ENCODE measurements around the gene ZNF771. TPM values are rescaled to one million over a fixed set of nuclear protein-coding genes. Genes with fewer than 3 reads are reported as not detected.

The ZNF771 gene
- total RNA-seq, 4 donors from 2014 or later: 8.2 to 18.6 (median 14.2) TPM

DNA sequence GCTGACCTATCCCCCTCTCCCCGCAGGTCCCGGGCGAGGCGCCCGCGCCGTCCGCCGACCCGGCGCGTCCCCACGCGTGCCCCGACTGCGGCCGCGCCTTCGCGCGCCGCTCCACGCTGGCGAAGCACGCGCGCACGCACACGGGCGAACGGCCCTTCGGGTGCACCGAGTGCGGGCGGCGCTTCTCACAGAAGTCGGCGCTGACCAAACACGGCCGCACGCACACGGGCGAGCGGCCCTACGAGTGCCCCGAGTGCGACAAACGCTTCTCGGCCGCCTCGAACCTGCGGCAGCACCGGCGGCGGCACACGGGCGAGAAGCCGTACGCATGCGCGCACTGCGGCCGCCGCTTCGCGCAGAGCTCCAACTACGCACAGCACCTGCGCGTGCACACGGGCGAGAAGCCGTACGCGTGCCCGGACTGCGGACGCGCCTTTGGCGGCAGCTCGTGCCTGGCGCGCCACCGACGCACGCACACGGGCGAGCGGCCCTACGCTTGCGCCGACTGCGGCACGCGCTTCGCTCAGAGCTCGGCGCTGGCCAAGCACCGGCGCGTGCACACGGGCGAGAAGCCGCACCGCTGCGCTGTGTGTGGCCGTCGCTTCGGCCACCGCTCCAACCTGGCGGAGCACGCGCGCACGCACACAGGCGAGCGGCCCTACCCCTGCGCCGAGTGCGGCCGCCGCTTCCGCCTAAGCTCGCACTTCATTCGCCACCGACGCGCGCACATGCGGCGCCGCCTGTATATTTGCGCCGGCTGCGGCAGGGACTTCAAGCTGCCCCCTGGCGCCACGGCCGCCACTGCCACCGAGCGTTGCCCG is 10.3 kb downstream of the ZNF771 start:
- TF ChIP-seq, protein P1, sequence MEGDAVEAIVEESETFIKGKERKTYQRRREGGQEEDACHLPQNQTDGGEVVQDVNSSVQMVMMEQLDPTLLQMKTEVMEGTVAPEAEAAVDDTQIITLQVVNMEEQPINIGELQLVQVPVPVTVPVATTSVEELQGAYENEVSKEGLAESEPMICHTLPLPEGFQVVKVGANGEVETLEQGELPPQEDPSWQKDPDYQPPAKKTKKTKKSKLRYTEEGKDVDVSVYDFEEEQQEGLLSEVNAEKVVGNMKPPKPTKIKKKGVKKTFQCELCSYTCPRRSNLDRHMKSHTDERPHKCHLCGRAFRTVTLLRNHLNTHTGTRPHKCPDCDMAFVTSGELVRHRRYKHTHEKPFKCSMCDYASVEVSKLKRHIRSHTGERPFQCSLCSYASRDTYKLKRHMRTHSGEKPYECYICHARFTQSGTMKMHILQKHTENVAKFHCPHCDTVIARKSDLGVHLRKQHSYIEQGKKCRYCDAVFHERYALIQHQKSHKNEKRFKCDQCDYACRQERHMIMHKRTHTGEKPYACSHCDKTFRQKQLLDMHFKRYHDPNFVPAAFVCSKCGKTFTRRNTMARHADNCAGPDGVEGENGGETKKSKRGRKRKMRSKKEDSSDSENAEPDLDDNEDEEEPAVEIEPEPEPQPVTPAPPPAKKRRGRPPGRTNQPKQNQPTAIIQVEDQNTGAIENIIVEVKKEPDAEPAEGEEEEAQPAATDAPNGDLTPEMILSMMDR (IDR thresholded peaks at IDR 0.05; ENCODE audit: low read depth): no peak

DNA sequence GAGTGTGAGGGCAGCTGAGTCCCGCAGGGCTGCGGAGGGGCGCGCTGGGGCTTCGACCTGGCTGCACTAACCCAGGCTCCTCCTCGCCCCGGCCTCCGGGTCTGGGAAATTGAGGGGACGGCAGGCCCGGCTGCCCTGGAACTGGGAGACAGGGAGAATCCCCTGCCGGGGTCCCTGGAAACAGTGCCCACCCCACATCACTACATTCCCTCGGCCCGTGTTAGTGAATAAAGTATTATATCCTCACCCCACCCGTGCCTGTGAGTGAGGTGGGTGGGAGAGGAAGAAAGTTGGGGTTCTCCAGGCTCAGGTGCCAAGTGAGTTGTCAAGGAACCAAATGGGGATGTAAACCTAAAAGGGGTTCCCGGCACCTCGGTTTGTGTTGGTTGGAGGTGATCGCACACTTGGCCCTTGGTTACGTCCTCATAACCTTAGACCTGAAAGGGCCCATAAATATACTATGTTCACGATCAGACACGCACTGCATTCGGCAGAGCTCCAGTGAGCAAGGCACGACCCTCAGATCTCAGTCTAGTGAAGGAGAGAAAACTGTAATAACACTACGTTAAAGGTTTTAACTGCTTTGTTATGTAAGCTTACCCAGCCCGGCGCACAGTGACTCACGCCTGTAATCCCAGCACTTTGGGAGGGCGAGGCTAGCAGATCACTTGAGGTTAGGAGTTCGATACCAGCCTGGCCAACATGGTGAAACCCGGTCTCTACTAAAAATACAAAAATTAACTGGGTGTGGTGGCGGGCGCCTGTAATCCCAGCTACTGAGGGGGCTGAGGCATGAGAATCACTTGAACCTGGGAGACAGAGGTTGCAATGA is 11.2 kb downstream of the ZNF771 start:
- TF ChIP-seq, protein P1 (IDR thresholded peaks at IDR 0.05; ENCODE audit: low read depth): no peak

DNA sequence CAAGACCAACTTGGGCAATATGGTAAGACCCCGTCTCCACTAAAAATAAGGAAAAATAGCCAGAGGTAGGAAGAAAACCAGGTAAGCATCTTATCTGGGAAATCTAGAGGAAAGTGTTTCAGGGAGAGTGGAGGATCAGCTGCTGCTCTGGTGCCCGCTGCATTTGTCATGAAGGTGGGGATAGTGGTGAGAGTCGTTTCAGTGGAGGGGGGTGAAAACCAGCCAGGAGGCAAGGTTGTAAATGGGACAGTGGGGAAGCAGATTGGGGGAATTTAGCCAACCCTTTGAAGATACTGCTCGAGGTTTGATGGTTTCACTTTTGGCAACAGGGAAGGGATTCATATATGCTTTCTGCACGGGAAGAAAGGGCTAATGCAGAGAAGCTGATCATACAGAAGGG is 13.6 kb downstream of the ZNF771 start:
- TF ChIP-seq, protein P1 (IDR thresholded peaks at IDR 0.05; ENCODE audit: low read depth): no peak

DNA sequence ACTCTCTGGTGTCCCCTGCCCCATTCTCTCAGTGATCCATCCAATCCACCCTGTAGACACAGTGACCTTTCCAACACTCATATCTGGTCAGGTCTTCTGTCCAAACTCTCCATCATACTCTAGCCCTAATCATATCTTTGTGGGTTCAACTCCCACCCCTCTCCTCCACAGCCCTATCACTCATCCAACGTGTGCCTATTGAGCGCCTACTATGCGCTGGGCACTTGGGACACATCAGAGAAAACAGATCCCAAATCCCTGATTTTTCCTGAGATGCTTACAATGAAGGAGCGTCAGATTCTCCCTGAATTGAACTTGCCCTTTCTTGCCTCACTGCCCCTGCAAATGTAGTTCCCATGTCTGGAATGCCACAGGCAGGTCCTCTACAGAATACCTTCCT is 20.6 kb downstream of the ZNF771 start:
- TF ChIP-seq, protein P1 (IDR thresholded peaks at IDR 0.05; ENCODE audit: low read depth): no peak

DNA sequence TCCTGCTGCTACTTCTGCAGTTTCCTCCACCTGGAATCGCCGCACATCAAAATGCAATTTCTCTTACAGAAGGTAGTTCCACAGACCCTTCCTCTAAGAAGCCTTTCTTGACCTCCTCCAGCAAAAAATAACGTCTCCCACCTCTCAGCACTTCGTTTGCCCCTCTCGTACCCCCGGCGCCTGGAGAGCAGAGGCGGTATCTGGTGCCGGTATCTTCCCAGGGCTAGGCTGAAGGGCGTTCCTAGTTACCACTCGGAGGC is 21.9 kb downstream of the ZNF771 start:
- TF ChIP-seq, protein P1 (IDR thresholded peaks at IDR 0.05; ENCODE audit: low read depth): no peak

DNA sequence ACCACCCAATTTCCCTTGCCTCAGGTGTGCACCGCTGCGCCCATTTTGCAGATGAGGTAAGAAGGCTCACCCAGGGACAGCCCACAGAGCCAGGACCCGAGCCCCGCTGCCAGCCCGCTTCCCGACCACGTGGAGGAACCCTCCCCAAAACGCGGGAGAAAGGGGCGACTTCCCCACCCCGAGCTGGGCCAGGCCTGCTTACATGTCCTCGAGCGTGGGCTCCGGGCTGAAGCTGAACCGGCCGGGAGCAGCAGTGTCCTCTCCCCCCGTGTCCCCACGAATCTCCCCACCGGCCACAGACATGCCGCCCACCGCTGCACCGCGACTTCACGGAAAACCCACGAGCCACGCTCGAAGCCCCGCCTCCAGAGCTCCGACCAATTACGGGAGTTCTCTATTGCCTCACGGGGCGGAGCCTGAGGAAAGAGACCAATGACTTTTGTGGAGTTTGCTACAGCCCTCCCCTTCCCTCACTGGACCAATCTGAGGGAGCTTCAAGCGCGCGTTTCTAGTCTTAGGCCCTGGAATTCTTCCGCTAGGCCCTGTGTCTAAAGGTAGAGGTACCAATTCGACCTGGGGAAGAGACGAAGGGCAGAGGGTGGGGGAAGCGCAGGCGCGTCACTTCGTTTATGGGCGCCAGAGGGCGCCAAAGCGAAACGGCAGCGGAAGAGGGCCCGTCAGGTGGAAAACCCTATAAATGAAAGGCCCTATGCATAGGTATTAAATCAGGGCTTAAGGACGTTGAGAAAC is 22.4 kb downstream of the ZNF771 start, which contains the start of gene DCTPP1:
TSS of gene DCTPP1 (minus strand) at position 353 of the 750 bp plus-strand sequence. CDS start at position 303, 50 bp downstream.
- TF ChIP-seq, protein P1 (IDR thresholded peaks at IDR 0.05; ENCODE audit: low read depth): no peak

Measured in subcutaneous adipose tissue (tissue), 4 donors.